Lower leg skin (tissue), 4 donors: ENCODE results near the gene NEURL4. TPM values are rescaled to one million over a fixed set of nuclear protein-coding genes. Genes with fewer than 3 reads are reported as not detected.

Source experiments
- total RNA-seq, 4 donors: library from RNA; depleted of rRNA; stranded (reverse); fragments of >200 nt; gene quantifications; one replicate each; pipeline ENCODE4 v1.1.0, GENCODE V29; 2016

NEURL4 gene
- total RNA-seq, 4 donors from 2014 or later, result 13.3 to 44.8 (median 22.3) TPM

Other genes with a start within 250 kb of the NEURL4 start
- 1 to 10 TPM in 2 of 4 donors, under 1 TPM in 2; 0.46 to 5.4 (median 1.9) TPM for gene CLEC10A, start 249.1 kb downstream of the NEURL4 start, total RNA-seq
- gene ASGR2, start 214.5 kb downstream of the NEURL4 start, total RNA-seq, result 10 to 100 TPM in 1 of 4 donors, 1 to 10 TPM in 3; 6.7 to 10.1 (median 8.7) TPM
- 1 to 10 TPM; 1.3 to 6.6 (median 4.2) TPM for gene ASGR1, start 150.0 kb downstream of the NEURL4 start, total RNA-seq
- 1 to 10 TPM; 2.7 to 7.7 (median 4.7) TPM for gene DLG4, start 109.5 kb downstream of the NEURL4 start, total RNA-seq
- 1,000 to 10,000 TPM in 1 of 4 donors, 100 to 1,000 TPM in 3; 703 to 1,179 (median 863) TPM for gene ACADVL, start 109.4 kb downstream of the NEURL4 start, total RNA-seq
- gene DVL2, start 94.8 kb downstream of the NEURL4 start, total RNA-seq, result 10 to 100 TPM; 51.7 to 87.5 (median 67.8) TPM
- gene PHF23, start 89.9 kb downstream of the NEURL4 start, total RNA-seq, result 10 to 100 TPM; 23.4 to 32.5 (median 27.9) TPM
- 100 to 1,000 TPM; 253 to 667 (median 538) TPM for gene GABARAP, start 86.9 kb downstream of the NEURL4 start, total RNA-seq
- gene CTDNEP1, start 77.6 kb downstream of the NEURL4 start, total RNA-seq, result 10 to 100 TPM; 55.3 to 79.2 (median 70.4) TPM
- gene ELP5, start 77.1 kb downstream of the NEURL4 start, total RNA-seq, result 10 to 100 TPM; 10.8 to 20.6 (median 17.1) TPM
- 10 to 100 TPM in 3 of 4 donors, 1 to 10 TPM in 1; 6.7 to 25.6 (median 14.4) TPM for gene CLDN7, start 66.9 kb downstream of the NEURL4 start, total RNA-seq
- gene SLC2A4, start 47.6 kb downstream of the NEURL4 start, total RNA-seq, result 10 to 100 TPM in 2 of 4 donors, 1 to 10 TPM in 2; 4.3 to 13.6 (median 8.4) TPM
- gene YBX2, start 34.7 kb downstream of the NEURL4 start, total RNA-seq, result 1 to 10 TPM in 3 of 4 donors, under 1 TPM in 1; 0.17 to 8.0 (median 2.4) TPM
- 100 to 1,000 TPM; 203 to 261 (median 221) TPM for gene EIF5A, start 21.7 kb downstream of the NEURL4 start, total RNA-seq
- gene GPS2, start 14.0 kb downstream of the NEURL4 start, total RNA-seq, result 10 to 100 TPM; 48.8 to 93.6 (median 79.3) TPM
- 1 to 10 TPM; 2.9 to 5.6 (median 3.8) TPM for gene ACAP1, start 7.2 kb upstream of the NEURL4 start, total RNA-seq
- 10 to 100 TPM; 30.3 to 65.4 (median 42.8) TPM for gene KCTD11, start 22.8 kb upstream of the NEURL4 start, total RNA-seq
- gene TMEM95, start 25.8 kb upstream of the NEURL4 start, total RNA-seq, result not detected
- gene TNK1, start 51.8 kb upstream of the NEURL4 start, total RNA-seq, result 10 to 100 TPM; 13.0 to 25.4 (median 19.7) TPM
- gene PLSCR3, start 65.2 kb upstream of the NEURL4 start, total RNA-seq, result 10 to 100 TPM; 21.6 to 38.1 (median 24.5) TPM
- gene TMEM256, start 74.8 kb upstream of the NEURL4 start, total RNA-seq, result 10 to 100 TPM; 56.1 to 90.8 (median 65.5) TPM
- 1 to 10 TPM; 5.5 to 9.6 (median 6.4) TPM for gene NLGN2, start 78.5 kb upstream of the NEURL4 start, total RNA-seq
- gene SPEM1, start 91.0 kb upstream of the NEURL4 start, total RNA-seq, result not detected
- not detected for gene SPEM2, start 96.3 kb upstream of the NEURL4 start, total RNA-seq
- not detected for gene SPEM3, start 99.5 kb upstream of the NEURL4 start, total RNA-seq
- 10 to 100 TPM; 15.5 to 23.2 (median 22.1) TPM for gene TMEM102, start 106.1 kb upstream of the NEURL4 start, total RNA-seq
- gene FGF11, start 110.2 kb upstream of the NEURL4 start, total RNA-seq, result 10 to 100 TPM; 12.5 to 15.0 (median 13.9) TPM
- gene CHRNB1, start 115.7 kb upstream of the NEURL4 start, total RNA-seq, result 10 to 100 TPM in 3 of 4 donors, 1 to 10 TPM in 1; 7.8 to 16.0 (median 13.6) TPM
- 10 to 100 TPM; 40.4 to 52.3 (median 47.7) TPM for gene ZBTB4, start 150.3 kb upstream of the NEURL4 start, total RNA-seq
- not detected for gene SLC35G6, start 152.1 kb upstream of the NEURL4 start, total RNA-seq
- 100 to 1,000 TPM in 3 of 4 donors, 10 to 100 TPM in 1; 93.9 to 120 (median 110) TPM for gene POLR2A, start 155.0 kb upstream of the NEURL4 start, total RNA-seq
- gene TNFSF12, start 219.7 kb upstream of the NEURL4 start, total RNA-seq, result 10 to 100 TPM in 3 of 4 donors, 1 to 10 TPM in 1; 9.9 to 31.7 (median 20.9) TPM
- 10 to 100 TPM in 3 of 4 donors, 1 to 10 TPM in 1; 7.6 to 30.6 (median 17.6) TPM for gene TNFSF13, start 229.4 kb upstream of the NEURL4 start, total RNA-seq
- 10 to 100 TPM; 39.5 to 53.0 (median 48.7) TPM for gene SENP3, start 232.6 kb upstream of the NEURL4 start, total RNA-seq